GM19455 (cell line): ENCODE data around the gene BABAM1.

ENCODE experiments used
- ATAC-seq: cut with Tn5 transposase; IDR thresholded peaks from one replicate; pipeline ENCODE4 v1.9.1; 2021; ENCODE audit not compliant: unreplicated experiment

Gene BABAM1

GRCh38 chr19:17302391-17303166 is 35.3 kb downstream of the BABAM1 start:
- ATAC-seq = no peak

GRCh38 chr19:17303167-17303939 is 36.1 kb downstream of the BABAM1 start, which contains the start of gene ABHD8:
TSS of gene ABHD8 (minus strand) at chr19:17303425. CDS start at chr19:17301616, 1,809 bp downstream.
- ATAC-seq = peak; percentile 49

DNA sequence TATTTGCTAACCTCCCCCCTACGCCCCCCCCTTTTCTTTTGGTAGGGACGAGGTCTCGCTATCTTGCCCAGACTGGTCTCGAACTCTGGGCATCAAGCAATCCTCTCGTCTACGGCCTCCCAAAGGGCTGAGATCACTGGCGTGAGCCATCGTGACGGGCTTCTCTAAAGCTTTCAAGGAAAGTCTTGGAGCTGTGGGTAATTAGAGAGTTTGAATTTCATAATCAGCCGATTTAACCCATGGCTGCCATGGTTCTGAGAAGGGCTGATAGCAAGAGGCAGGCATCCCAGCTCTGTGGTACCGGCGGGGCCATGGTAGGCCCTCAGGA is 36.7 kb downstream of the BABAM1 start:
- ATAC-seq = no peak

GRCh38 chr19:17304386-17305215 is 37.4 kb downstream of the BABAM1 start:
- ATAC-seq = no peak

- no peak for ATAC-seq
Measured at GRCh38 chr19:17305216-17305516, 37.9 kb downstream of the BABAM1 start.

- peak; percentile 56 for ATAC-seq
Measured at GRCh38 chr19:17305517-17306284, 38.5 kb downstream of the BABAM1 start, which contains the start of gene MRPL34. TSS of gene MRPL34 (plus strand) at chr19:17305872. CDS start at chr19:17305893, 21 bp downstream.

DNA sequence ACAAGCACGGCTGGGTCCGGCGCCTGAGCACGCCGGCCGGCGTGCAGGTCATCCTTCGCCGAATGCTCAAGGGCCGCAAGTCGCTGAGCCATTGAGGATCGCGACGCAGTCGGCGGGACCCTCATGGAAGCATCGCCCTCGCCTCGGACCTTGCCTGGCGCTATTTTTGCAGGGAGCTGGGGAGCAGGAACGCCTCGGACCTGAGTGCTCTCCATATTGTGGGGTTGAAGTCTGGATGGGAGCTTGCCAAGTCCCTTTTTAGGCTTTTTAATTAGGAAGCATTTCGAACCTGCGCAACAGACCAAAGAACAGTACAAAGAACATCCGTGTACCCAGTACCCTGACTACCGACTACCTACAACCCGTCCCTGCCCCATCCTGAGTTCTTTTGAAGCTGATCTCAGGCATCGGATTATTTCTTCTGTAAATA is 39.1 kb downstream of the BABAM1 start:
- ATAC-seq = no peak

DNA sequence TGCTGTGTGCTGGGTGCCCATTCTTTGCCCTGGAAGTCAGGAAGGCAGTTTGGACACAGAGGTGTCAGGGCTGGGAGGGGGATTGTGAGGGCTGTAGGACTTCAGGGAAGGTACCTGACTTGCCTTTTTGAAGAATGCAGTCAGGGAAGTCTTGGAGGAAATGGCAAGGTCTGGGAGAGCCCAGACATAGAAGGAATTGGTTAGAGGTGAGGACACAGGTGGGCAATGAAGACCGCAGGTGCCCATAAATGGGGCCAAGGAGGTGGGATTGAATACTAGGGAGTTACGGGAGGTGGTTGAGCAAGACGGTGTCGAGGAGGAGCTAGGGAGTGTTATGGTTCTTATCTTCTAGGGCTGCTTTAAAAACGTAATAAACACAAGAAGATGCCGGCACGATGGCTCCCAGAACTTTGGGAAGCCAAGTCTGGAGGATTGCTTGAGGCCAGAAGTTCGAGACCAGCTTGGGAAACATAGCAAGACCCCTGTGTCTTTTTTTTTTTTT is 40.7 kb downstream of the BABAM1 start:
- no peak for ATAC-seq

DNA sequence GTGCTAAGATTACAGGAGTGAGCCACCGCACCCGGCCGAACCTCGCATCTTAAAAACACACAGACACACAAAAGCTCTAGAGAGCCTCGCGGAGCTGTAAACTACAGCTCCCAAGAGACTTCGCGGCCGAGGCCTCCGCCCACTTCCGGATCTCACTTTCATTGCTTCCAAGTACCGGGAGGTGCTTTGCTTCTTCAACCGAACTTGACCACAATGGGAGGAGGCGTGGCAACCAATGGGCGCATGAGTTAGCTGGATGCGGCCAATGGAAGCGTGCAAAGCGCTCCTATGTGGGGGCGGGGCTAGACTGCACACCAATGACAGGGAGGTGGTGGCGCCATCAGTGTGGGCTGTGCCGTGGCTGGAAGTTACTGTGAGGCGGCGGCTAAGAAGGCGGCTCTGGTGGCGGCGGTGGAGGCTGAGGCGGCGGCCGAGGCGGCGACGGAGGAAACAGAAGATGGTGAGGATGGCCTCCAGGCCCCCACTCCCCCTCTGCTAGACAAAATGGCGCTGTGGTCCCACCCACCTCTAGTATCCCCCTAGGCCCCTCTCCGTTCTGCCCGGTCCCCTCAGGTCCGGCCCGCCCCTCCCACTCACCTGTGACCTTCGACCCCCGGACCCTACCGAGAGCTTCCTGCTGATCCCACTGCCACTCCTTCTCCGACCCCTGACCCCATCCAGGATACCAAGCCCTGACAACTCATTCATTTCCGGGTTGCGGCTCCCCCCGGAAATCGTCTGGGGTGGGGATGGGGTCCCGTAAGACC is 42.1 kb downstream of the BABAM1 start, which contains the start of gene DDA1:
DDA1 (plus strand) TSS at position 366 of the 767 bp plus-strand sequence; CDS start at position 458, 92 bp downstream.
- no peak for ATAC-seq

DNA sequence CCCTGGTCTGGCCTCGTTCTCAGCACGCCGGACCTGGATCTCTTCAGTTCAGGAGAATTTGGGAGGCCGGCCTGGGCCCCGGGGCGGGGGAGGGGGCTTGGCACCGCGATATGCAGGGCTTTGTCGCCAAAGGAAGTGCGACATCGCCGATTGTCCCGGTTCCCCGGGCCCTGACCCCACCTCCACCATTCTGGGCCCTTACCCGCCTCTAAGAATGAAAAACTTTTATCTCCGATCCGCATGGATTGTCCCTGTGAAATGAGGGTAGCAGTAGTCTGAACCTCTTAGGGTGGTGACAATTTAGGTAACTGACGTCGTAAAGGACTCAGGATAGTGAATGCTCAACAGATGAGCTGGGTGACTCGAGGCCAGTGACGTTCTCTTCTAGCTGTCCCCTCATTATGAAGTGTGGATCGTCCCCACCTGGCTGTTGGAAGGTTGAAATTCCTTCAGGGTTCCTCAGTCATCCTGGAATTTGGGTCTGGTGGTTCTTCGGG is 42.8 kb downstream of the BABAM1 start:
- no peak for ATAC-seq

DNA sequence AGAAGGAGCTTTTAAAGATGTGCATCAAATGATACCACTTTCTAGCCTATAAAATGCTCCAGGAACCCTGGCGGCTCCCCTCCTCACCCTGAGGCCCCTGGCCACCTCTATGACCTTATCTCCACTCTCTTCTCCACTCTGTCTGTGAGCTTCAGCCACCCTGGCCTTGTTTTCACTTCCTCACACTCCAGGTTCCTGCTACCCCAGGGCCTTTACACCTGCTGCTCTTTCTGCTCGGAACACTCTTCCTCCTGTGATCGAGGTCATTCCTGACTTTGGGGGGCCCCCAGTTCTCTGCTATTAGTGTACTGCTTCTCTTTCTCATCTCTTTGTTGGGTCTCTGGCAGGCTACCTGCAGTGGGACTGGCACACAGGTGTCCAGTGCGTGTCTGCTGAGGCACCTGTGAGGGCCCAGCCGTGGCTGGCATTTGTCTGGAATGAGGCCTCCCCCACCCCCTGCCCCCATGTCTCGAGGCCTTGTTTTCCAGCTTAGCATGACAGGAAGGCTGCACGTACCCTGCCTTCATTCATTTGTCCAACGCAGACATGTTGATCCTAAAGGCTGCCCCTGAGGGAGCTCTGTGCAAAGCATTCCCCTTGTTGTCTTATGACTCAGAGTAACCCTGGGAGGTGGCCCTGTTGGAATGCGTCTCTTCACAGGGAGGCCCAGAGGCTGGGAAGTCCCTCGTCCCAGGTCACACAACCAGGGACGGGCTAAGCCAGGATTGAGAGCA is 44.4 kb downstream of the BABAM1 start:
- no peak for ATAC-seq

GRCh38 chr19:17312189-17313113 is 45.2 kb downstream of the BABAM1 start:
- ATAC-seq = no peak

GRCh38 chr19:17314007-17314593 is 46.9 kb downstream of the BABAM1 start:
- ATAC-seq = no peak

- no peak for ATAC-seq
Measured at GRCh38 chr19:17318966-17319365, 51.7 kb downstream of the BABAM1 start.

GRCh38 chr19:17319473-17320238 is 52.4 kb downstream of the BABAM1 start:
- no peak for ATAC-seq

GRCh38 chr19:17320435-17320834 is 53.2 kb downstream of the BABAM1 start:
- ATAC-seq = no peak
